Measurements from ENCODE around the gene PRXL2C. TPM values are rescaled to one million over a fixed set of nuclear protein-coding genes. Genes with fewer than 3 reads are reported as not detected.

PRXL2C gene
- total and polyA plus RNA-seq, 2 of the 13 experiments (the other 11 are each of a cell fraction or from before 2014, with no cell fraction given) = 11.0 to 13.2 TPM

GRCh38 chr9:96660692-96661248 is 5.7 kb upstream of the PRXL2C start (continued):
- TF ChIP-seq ZNF770 (CRISPR knock-in tag; IDR thresholded peaks at IDR 0.05) (0 out of 2 replicates have a peak, but pooled peaks have one; percentile 35), ZNF44 (CRISPR knock-in tag; IDR thresholded peaks at IDR 0.05) (no peak), GABPA (IDR thresholded peaks at IDR 0.05; ENCODE audit: low read depth, low read length) (no peak), GABPA (CRISPR knock-in tag; IDR thresholded peaks at IDR 0.05; ENCODE audit: low read depth) (peak; percentile 64), HDAC6 (IDR thresholded peaks at IDR 0.05; ENCODE audit: low read depth, low read length) (no peak), ZNF660 (CRISPR knock-in tag; IDR thresholded peaks at IDR 0.05; ENCODE audit: borderline replicate concordance, low read depth) (no peak), ZNF530 (CRISPR knock-in tag; IDR thresholded peaks at IDR 0.05; ENCODE audit: low read depth) (no peak), ZNF17 (CRISPR knock-in tag; IDR thresholded peaks at IDR 0.05) (no peak), PHF21A (CRISPR knock-in tag; IDR thresholded peaks at IDR 0.05) (peak; percentile 52; the same call in 1 of the 2 replicates), SIX1 (CRISPR knock-in tag; IDR thresholded peaks at IDR 0.05; ENCODE audit: borderline replicate concordance) (peak; percentile 30; the same call in 1 of the 2 replicates), ZFP90 (CRISPR knock-in tag; IDR thresholded peaks at IDR 0.05; ENCODE audit: borderline replicate concordance) (no peak), NFKBIZ (CRISPR knock-in tag; IDR thresholded peaks at IDR 0.05) (no peak), JUND (CRISPR knock-in tag; IDR thresholded peaks at IDR 0.05) (0 out of 2 replicates have a peak, but pooled peaks have one; percentile 49), ZNF274 (CRISPR knock-in tag; IDR thresholded peaks at IDR 0.05) (no peak), ARNT2 (CRISPR knock-in tag; IDR thresholded peaks at IDR 0.05; ENCODE audit: low read depth) (no peak), CC2D1A (CRISPR knock-in tag; IDR thresholded peaks at IDR 0.05) (no peak), ZNF382 (CRISPR knock-in tag; IDR thresholded peaks at IDR 0.05; ENCODE audit: borderline replicate concordance) (no peak), ZMYM2 (CRISPR knock-in tag; IDR thresholded peaks at IDR 0.05) (no peak), ASH2L (IDR thresholded peaks at IDR 0.05; ENCODE audit: insufficient read length, low read depth, low read length) (no peak), ATF3 (CRISPR knock-in tag; IDR thresholded peaks at IDR 0.05) (no peak), ZNF503 (CRISPR knock-in tag; IDR thresholded peaks at IDR 0.05) (no peak), FOXM1 (CRISPR knock-in tag; IDR thresholded peaks at IDR 0.05) (no peak), HNF4A (CRISPR knock-in tag; IDR thresholded peaks at IDR 0.05) (0 out of 2 replicates have a peak, but pooled peaks have one; percentile 11), THAP9 (CRISPR knock-in tag; IDR thresholded peaks at IDR 0.05; ENCODE audit: borderline replicate concordance) (no peak)
